C4-2B (cell line): Measurements from ENCODE around the gene CD24.
"Not testable (repeated sequence)": the region's sequence is repeated elsewhere in the genome, so short reads cannot be mapped to it uniquely, and the experiment has no call there.

Source experiments
- ZFX ChIP-seq: fragments of 450-650 bp; IDR thresholded peaks from 2 replicates; pipeline ENCODE4 v1.6.1; 2017
- TF ChIP-seq, protein P1 (sequence below): fragments of 450-650 bp; conservative IDR thresholded peaks from 2 replicates; pipeline ENCODE4 v1.5.1; 2017; ENCODE audit warnings: mild to moderate bottlenecking

DNA sequence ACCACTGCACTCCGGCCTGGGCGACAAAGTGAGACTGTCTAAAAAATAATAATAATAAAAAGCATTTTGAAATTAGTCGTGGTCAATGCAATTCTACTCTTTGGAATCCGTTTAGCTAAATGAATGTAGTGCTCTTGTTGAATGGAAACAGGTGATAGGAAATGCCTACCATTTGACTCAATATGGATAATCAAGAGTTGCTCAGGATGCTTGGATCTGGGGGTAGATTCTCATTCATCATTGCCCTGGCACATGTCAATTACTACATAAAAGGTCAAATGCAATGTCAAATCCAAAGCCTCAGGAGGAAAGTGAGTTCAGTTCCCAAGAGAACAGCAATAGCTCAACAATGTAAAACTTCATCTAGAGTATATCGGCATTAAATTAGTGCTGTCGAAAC is 3.8 kb downstream of the CD24 start:
- TF ChIP-seq ZFX: not testable (repeated sequence)
- TF ChIP-seq, protein P1, sequence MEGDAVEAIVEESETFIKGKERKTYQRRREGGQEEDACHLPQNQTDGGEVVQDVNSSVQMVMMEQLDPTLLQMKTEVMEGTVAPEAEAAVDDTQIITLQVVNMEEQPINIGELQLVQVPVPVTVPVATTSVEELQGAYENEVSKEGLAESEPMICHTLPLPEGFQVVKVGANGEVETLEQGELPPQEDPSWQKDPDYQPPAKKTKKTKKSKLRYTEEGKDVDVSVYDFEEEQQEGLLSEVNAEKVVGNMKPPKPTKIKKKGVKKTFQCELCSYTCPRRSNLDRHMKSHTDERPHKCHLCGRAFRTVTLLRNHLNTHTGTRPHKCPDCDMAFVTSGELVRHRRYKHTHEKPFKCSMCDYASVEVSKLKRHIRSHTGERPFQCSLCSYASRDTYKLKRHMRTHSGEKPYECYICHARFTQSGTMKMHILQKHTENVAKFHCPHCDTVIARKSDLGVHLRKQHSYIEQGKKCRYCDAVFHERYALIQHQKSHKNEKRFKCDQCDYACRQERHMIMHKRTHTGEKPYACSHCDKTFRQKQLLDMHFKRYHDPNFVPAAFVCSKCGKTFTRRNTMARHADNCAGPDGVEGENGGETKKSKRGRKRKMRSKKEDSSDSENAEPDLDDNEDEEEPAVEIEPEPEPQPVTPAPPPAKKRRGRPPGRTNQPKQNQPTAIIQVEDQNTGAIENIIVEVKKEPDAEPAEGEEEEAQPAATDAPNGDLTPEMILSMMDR: not testable (repeated sequence)
